K562 (cell line): ENCODE measurements around the gene SHISA7. TPM values are rescaled to one million over a fixed set of nuclear protein-coding genes. Genes with fewer than 3 reads are reported as not detected.

Source experiments
- CREB3L1 ChIP-seq: fragments of 450-650 bp; IDR thresholded peaks from 2 replicates; pipeline ENCODE4 v1.6.1; 2014; ENCODE audit warnings: low read depth, mild to moderate bottlenecking, moderate library complexity, borderline replicate concordance
- ELF2 ChIP-seq: fragments of 250-450 bp; sonication (Bioruptor Pico); IDR thresholded peaks from 2 replicates; pipeline ENCODE4 v1.5.0; 2021; ENCODE audit warnings: mild to moderate bottlenecking
- ELK1 ChIP-seq: sonication (generic); formaldehyde crosslinking; IDR thresholded peaks from 2 replicates; pipeline ENCODE4 v1.8.1; 2022; ENCODE audit warnings: missing genetic modification reagents
- HCFC1 ChIP-seq: IDR thresholded peaks from 2 replicates; pipeline ENCODE4 v1.6.1; 2012; ENCODE audit warnings: low read depth, low read length, improper control_type of control experiment
- HOXB6 ChIP-seq: fragments of 250-450 bp; sonication (Bioruptor Pico); IDR thresholded peaks from 2 replicates; pipeline ENCODE4 v1.5.1; 2022; ENCODE audit warnings: mild to moderate bottlenecking, borderline replicate concordance
- RB1 ChIP-seq: fragments of 450-650 bp; IDR thresholded peaks from 2 replicates; pipeline ENCODE4 v1.6.1; 2017; ENCODE audit warnings: low read depth, mild to moderate bottlenecking
- SIX5 ChIP-seq, 2 experiments: IDR thresholded peaks; 2 replicates each; pipeline ENCODE4 v1.6.1; 2011; ENCODE audit warnings: low read length in 2 of 2, borderline replicate concordance in 1 of 2, low read depth in 1 of 2, mild to moderate bottlenecking in 1 of 2, moderate library complexity in 1 of 2; ENCODE audit not compliant: insufficient read depth in 1 of 2
- SMAD4 ChIP-seq: fragments of 250-450 bp; sonication (Bioruptor Pico); conservative IDR thresholded peaks from 2 replicates; pipeline ENCODE4 v1.8.0; 2021; ENCODE audit warnings: inconsistent platforms, mild to moderate bottlenecking, moderate library complexity
- SRF ChIP-seq, 2 experiments: fragments of 250-450, 450-650 bp in 1 of 2; sonication (Bioruptor Pico) in 1 of 2; sonication (generic) in 1 of 2; formaldehyde crosslinking; IDR thresholded peaks; 2 replicates each; pipeline versions ENCODE4 v1.5.0 to v1.5.1; 2020 to 2022; ENCODE audit warnings: mild to moderate bottlenecking in 1 of 2, missing genetic modification reagents in 1 of 2
- TARDBP ChIP-seq: fragments of 450-650 bp; IDR thresholded peaks from 2 replicates; pipeline ENCODE4 v1.6.1; 2016
- TEAD4 ChIP-seq, 2 experiments: sonication (generic) in 1 of 2; formaldehyde crosslinking in 1 of 2; IDR thresholded peaks; 2 replicates each; pipeline versions ENCODE4 v1.6.1 to v1.8.0; 2012 to 2022; ENCODE audit warnings: borderline replicate concordance in 1 of 2, inconsistent platforms in 1 of 2, low read length in 1 of 2, mild to moderate bottlenecking in 1 of 2, missing genetic modification reagents in 1 of 2
- TFAM ChIP-seq: fragments of 250-450 bp; sonication (Bioruptor Pico); conservative IDR thresholded peaks from 2 replicates; pipeline ENCODE4 v1.5.0; 2021; ENCODE audit warnings: mild to moderate bottlenecking, moderate library complexity
- U2AF1 ChIP-seq: fragments of 200-400 bp; formaldehyde crosslinking; optimal IDR thresholded peaks from 2 replicates; pipeline ENCODE3; 2017; ENCODE audit warnings: mild to moderate bottlenecking, low read depth, low read length, moderate library complexity
- ZFX ChIP-seq: sonication (generic); formaldehyde crosslinking; IDR thresholded peaks from 2 replicates; pipeline ENCODE4 v1.8.0; 2022; ENCODE audit warnings: mild to moderate bottlenecking, missing genetic modification reagents, moderate library complexity
- ZNF224 ChIP-seq: sonication (generic); formaldehyde crosslinking; IDR thresholded peaks from 2 replicates; pipeline ENCODE4 v1.8.0; 2022; ENCODE audit warnings: mild to moderate bottlenecking, missing genetic modification reagents
- ZNF445 ChIP-seq: fragments of 250-450 bp; sonication (Bioruptor Pico); IDR thresholded peaks from 2 replicates; pipeline ENCODE4 v1.4.0; 2020; ENCODE audit warnings: low read depth, mild to moderate bottlenecking, moderate library complexity
- ZNF695 ChIP-seq: fragments of 450-650 bp; formaldehyde crosslinking; IDR thresholded peaks from 2 replicates; pipeline ENCODE4 v1.4.0; 2020; ENCODE audit warnings: mild to moderate bottlenecking, moderate library complexity
- ZNF77 ChIP-seq: fragments of 250-450 bp; sonication (Bioruptor Pico); IDR thresholded peaks from 2 replicates; pipeline ENCODE4 v1.5.0; 2020
- polyA plus RNA-seq, 8 experiments: library from polyadenylated mRNA; depleted of rRNA in 4 of 8; stranded (reverse) in 5 of 8; unstranded in 3 of 8; fragments of >200 nt; fragmentation: Nextera tagmentation in 2 of 8; fragmentation: Illumina TruSeq in 1 of 8; extraction: Ambion mirVana in 2 of 8; extraction: Trizol in 1 of 8; gene quantifications; 2 replicates each; pipeline versions ENCODE4 v1.2.1 to v1.2.3, GENCODE V29; 2011 to 2014; ENCODE audit warnings: inconsistent platforms in 1 of 8, missing spikeins in 1 of 8
- total RNA-seq, 7 experiments: library from RNA; depleted of rRNA in 6 of 7; stranded (reverse); fragments of >200 nt in 6 of 7; fragmentation: Illumina TruSeq in 2 of 7; extraction: Trizol in 2 of 7; gene quantifications; 2 replicates each; pipeline versions ENCODE4 v1.2.1 to v1.2.3, GENCODE V29; 2011 to 2021; ENCODE audit warnings: low replicate concordance in 1 of 7
- TF ChIP-seq, protein P1 (sequence below): fragments of 250-450 bp; sonication (Bioruptor Pico); IDR thresholded peaks from 2 replicates; pipeline ENCODE4 v1.5.0; 2021; ENCODE audit warnings: mild to moderate bottlenecking, borderline replicate concordance
- TF ChIP-seq, protein P2 (sequence below): fragments of 450-650 bp; conservative IDR thresholded peaks from 2 replicates; pipeline ENCODE4 v1.6.1; 2016; ENCODE audit warnings: missing genetic modification characterization, low read depth, mild to moderate bottlenecking, control low read depth, missing compliant biosample characterization
- TF ChIP-seq, protein P3 (sequence below): fragments of 450-650 bp; IDR thresholded peaks from 2 replicates; pipeline ENCODE4 v1.6.1; 2016; ENCODE audit warnings: low read depth, mild to moderate bottlenecking, moderate library complexity

SHISA7 gene
- total and polyA plus RNA-seq, 9 of the 15 experiments (the other 6 are each of a cell fraction or from before 2014, with no cell fraction given) = 0.01 to 0.40 (median 0.07) TPM

DNA sequence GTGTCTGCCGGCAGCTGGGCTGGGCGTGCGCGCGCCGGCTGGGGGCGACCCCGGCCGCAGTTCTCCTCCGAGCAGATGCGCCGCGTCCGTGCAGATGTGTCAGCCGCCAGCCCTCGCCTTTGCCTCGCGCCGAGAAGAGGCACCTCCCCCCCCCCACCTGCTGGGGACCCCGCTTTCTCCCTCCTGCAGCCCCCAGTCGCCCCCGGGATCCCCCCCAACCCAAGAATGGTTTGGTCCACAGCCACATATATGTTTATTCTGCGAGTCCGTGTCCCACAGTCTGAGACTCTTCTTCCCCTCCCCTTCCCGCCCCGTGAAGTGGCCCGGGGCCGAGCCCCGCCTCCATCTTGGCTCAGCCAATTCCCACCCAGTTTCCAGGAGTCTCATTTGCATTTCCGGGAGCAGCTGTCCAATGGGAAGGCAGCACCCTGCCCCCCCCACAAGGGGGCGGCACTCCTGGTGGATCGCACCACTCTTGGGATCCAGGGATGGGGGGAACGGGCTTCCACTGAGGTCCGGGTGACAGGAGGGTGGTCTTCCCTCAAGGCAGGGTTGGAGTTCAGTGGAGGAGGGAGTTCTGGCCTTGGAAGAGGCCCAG, 9.7 kb upstream of the SHISA7 start (continued):
- 0 out of 2 replicates have a peak, but pooled peaks have one; percentile 18 for TF ChIP-seq CREB3L1
- peak; percentile 38; the same call in 1 of the 2 replicates for TF ChIP-seq RB1
- TF ChIP-seq HCFC1 = no peak; the same call in 1 of the 2 replicates
- no peak for TF ChIP-seq U2AF1
- TF ChIP-seq ELK1 (CRISPR knock-in tag) = no peak
- no peak for TF ChIP-seq TARDBP
- TF ChIP-seq ZNF445 = no peak
- TF ChIP-seq, protein P1, sequence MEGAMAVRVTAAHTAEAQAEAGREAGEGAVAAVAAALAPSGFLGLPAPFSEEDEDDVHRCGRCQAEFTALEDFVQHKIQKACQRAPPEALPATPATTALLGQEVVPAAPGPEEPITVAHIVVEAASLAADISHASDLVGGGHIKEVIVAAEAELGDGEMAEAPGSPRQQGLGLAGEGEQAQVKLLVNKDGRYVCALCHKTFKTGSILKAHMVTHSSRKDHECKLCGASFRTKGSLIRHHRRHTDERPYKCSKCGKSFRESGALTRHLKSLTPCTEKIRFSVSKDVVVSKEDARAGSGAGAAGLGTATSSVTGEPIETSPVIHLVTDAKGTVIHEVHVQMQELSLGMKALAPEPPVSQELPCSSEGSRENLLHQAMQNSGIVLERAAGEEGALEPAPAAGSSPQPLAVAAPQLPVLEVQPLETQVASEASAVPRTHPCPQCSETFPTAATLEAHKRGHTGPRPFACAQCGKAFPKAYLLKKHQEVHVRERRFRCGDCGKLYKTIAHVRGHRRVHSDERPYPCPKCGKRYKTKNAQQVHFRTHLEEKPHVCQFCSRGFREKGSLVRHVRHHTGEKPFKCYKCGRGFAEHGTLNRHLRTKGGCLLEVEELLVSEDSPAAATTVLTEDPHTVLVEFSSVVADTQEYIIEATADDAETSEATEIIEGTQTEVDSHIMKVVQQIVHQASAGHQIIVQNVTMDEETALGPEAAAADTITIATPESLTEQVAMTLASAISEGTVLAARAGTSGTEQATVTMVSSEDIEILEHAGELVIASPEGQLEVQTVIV (CRISPR knock-in tag) = no peak
- TF ChIP-seq ZNF77 = no peak
- TF ChIP-seq TFAM (CRISPR knock-in tag) = no peak
- TF ChIP-seq SRF (CRISPR knock-in tag; IDR thresholded peaks at IDR 0.05) = 0 out of 4 replicates have a peak, but pooled peaks of 1 of the 2 experiments have one; percentile 20
- TF ChIP-seq ZNF695 = no peak
- TF ChIP-seq SMAD4 (CRISPR knock-in tag) = no peak
- no peak for TF ChIP-seq SIX5 (IDR thresholded peaks at IDR 0.05; ENCODE audit: borderline replicate concordance in 1 of 2, insufficient read depth in 1 of 2, low read depth in 1 of 2, low read length in 2 of 2)
- TF ChIP-seq HOXB6 (CRISPR knock-in tag) = no peak
- TF ChIP-seq, protein P2, sequence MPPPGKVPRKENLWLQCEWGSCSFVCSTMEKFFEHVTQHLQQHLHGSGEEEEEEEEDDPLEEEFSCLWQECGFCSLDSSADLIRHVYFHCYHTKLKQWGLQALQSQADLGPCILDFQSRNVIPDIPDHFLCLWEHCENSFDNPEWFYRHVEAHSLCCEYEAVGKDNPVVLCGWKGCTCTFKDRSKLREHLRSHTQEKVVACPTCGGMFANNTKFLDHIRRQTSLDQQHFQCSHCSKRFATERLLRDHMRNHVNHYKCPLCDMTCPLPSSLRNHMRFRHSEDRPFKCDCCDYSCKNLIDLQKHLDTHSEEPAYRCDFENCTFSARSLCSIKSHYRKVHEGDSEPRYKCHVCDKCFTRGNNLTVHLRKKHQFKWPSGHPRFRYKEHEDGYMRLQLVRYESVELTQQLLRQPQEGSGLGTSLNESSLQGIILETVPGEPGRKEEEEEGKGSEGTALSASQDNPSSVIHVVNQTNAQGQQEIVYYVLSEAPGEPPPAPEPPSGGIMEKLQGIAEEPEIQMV (tag) = peak; percentile 99
- TF ChIP-seq ZNF224 = no peak
- no peak for TF ChIP-seq ZFX (CRISPR knock-in tag)
- peak; percentile 95 for TF ChIP-seq ELF2 (CRISPR knock-in tag)
- TF ChIP-seq, protein P3, sequence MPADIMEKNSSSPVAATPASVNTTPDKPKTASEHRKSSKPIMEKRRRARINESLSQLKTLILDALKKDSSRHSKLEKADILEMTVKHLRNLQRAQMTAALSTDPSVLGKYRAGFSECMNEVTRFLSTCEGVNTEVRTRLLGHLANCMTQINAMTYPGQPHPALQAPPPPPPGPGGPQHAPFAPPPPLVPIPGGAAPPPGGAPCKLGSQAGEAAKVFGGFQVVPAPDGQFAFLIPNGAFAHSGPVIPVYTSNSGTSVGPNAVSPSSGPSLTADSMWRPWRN = no peak
- TF ChIP-seq TEAD4 (IDR thresholded peaks at IDR 0.05; ENCODE audit: low read length) = no peak
- TF ChIP-seq TEAD4 (CRISPR knock-in tag; IDR thresholded peaks at IDR 0.05; ENCODE audit: borderline replicate concordance) = no peak
